ENCODE data around the gene ZIC5. TPM values are rescaled to one million over a fixed set of nuclear protein-coding genes. Genes with fewer than 3 reads are reported as not detected.
A peak's percentile ranks its signal among the peaks of the same experiment; 100 is the strongest.
"Not testable (repeated sequence)": the region's sequence is repeated elsewhere in the genome, so short reads cannot be mapped to it uniquely, and the experiment has no call there.

ZIC5 gene
- total RNA-seq, 2 donors from 2014 or later: not detected

DNA sequence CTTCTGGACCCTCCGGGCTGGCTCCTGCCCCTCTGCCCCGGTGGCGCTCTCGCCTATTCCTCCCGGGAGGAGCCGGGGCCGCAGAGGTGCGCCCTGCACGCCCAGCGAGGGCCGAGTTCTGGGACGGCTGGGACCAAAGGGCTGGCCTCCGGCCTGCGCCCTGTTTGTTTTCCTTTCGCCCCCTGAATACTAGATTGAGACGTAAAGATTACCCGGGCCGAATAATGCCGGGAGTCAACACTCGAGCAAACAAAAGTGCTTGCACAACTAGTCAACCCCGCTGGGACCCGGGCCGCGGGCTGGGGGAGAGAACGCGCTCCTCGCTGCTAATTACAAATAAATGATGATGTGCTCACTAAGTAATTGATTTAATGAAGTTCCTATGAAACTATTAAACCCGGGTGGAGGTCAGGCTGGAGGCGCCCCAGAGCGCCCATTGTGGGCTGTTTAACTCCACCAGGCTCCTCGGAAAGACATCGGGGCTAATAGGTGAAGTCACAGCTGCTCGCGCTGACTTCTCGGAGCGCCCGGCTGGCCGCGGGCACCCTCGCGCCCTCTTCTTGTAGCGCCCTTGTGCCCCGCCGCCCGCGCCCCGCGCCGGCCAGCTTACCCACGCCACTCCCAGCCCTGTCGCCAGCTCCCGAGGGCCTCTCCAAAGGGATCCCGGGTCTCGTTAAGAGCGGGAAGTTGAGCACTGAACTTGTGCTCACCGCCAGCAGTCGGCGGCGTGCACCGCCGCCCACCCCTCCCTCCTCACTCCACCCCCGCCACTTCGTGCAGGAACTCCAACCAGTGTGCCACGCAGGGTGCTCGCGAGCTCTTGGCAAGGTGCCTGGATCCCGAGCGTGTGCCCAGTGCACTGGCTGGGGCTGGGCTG, 14.9 kb downstream of the ZIC5 start:
- DNase-seq (no peak), ATAC-seq (peak; percentile 41)
- Histone ChIP-seq H3K27me3 (peaks cover 6 to 52% of the 10 kb centered on the region in 2 donors), H3K27ac (no peak overlapping the region), H3K4me1 (peaks cover 38% of the 10 kb centered on the region), H3K4me3 (no peak overlapping the region), H3K36me3 (replicated peaks in 1 of 2; ENCODE audit: insufficient read depth in 1 of 2, low read depth in 2 of 2) (no peaks in the 10 kb centered on the region), H3K9me3 (no peaks in the 10 kb centered on the region)
- WGBS, 2 donors: 2 to 4% methylated on average over 40 to 67 of the region's 68 CpGs
- intact Hi-C loops (cut with DNase I): no loop called here
- no peak for TF ChIP-seq POLR2A (IDR thresholded peaks at IDR 0.05)
- TF ChIP-seq, protein P1, sequence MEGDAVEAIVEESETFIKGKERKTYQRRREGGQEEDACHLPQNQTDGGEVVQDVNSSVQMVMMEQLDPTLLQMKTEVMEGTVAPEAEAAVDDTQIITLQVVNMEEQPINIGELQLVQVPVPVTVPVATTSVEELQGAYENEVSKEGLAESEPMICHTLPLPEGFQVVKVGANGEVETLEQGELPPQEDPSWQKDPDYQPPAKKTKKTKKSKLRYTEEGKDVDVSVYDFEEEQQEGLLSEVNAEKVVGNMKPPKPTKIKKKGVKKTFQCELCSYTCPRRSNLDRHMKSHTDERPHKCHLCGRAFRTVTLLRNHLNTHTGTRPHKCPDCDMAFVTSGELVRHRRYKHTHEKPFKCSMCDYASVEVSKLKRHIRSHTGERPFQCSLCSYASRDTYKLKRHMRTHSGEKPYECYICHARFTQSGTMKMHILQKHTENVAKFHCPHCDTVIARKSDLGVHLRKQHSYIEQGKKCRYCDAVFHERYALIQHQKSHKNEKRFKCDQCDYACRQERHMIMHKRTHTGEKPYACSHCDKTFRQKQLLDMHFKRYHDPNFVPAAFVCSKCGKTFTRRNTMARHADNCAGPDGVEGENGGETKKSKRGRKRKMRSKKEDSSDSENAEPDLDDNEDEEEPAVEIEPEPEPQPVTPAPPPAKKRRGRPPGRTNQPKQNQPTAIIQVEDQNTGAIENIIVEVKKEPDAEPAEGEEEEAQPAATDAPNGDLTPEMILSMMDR (IDR thresholded peaks at IDR 0.05): no peak

DNA sequence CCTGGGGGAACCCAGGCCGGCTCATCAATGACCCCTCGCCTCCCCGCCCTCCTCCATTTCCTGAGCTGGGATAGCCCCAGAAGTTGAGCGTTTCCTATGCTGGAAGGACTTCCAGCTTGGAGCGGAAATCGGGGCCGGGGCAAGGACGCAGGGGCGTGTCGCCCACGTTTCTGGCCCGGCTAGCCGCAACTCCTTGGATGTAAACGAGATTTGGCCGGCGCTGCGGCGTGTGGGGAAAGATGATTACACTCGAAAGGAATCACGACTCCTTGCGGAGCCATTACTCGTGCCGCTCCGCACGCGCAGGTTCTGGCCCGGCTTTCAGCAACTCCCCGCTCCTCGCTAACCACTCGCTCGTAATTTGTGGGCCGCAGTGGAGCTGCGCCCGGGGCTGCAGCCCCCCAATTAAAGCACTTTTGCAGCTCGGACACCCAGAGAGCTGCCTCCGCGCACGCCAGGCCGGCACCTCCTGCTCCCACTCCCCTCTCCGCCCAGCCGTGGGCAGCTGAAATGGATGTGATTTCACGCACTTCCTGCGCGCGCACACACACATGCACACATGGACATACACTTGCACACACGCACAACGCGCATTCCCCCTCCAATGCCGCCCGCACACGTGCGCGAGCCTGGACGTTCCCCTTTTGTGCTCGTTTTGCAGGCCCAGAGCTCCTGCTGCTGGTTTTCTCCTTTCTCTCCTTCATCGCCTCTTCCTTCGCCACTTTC, 15.7 kb downstream of the ZIC5 start:
- DNase-seq: no peak
- WGBS, 2 donors: 3 to 6% methylated on average over 18 to 57 of the region's 57 CpGs
- intact Hi-C loops (cut with DNase I): no loop called here
- no peaks in the 10 kb centered on the region for H3K9me3 ChIP-seq
- H3K4me1 ChIP-seq: peaks cover 38% of the 10 kb centered on the region
- peaks cover 6 to 50% of the 10 kb centered on the region in 2 donors for H3K27me3 ChIP-seq
- H3K36me3 ChIP-seq (replicated peaks in 1 of 2; ENCODE audit: insufficient read depth in 1 of 2, low read depth in 2 of 2): no peaks in the 10 kb centered on the region
- no peak for ATAC-seq
- H3K4me3 ChIP-seq: no peak overlapping the region
- TF ChIP-seq, protein P1 (IDR thresholded peaks at IDR 0.05): no peak
- no peak for TF ChIP-seq POLR2A (IDR thresholded peaks at IDR 0.05)
- no peak overlapping the region for H3K27ac ChIP-seq

DNA sequence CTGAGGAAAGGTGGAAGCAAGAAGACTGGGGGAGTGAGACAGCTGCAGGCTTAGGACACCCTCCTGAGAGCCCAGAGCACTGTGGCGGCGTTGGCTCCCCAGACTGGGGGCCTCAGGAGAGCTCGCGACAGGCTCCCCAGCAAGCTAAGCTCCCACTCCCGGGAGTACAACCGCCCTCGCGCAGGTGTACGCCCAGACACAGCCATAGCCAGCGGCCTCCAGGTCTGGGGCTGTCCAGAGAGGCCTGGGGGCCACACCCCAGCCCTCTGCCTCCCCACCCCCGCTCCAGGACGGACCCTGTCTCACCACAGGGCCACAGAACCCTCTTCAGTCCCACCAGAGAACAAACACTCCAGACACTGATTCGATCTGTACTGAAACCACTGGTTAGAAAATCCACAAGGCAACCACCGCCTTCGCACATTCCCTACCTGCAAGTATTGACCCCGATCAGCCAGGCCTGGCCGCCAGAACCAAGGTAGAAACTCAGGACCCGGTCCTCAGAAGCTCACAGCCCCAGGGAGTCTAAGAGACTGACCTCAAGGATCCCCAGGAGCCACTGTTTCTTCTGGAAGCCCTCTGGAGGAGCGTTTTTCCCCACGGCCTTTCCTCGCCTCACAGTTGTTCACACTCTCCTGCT, 16.3 kb downstream of the ZIC5 start:
- Histone ChIP-seq H3K27me3 (peaks cover 6 to 47% of the 10 kb centered on the region in 2 donors), H3K36me3 (replicated peaks in 1 of 2; ENCODE audit: insufficient read depth in 1 of 2, low read depth in 2 of 2) (no peaks in the 10 kb centered on the region), H3K4me1 (peaks cover 38% of the 10 kb centered on the region), H3K27ac (no peak overlapping the region), H3K9me3 (no peaks in the 10 kb centered on the region), H3K4me3 (no peak overlapping the region)
- ATAC-seq (no peak), DNase-seq (no peak)
- TF ChIP-seq, protein P1 (IDR thresholded peaks at IDR 0.05): no peak
- TF ChIP-seq POLR2A (IDR thresholded peaks at IDR 0.05): no peak
- WGBS, 2 donors: 56 to 58% methylated on average over 8 to 21 of the region's 21 CpGs
- intact Hi-C loops (cut with DNase I): no loop called here

DNA sequence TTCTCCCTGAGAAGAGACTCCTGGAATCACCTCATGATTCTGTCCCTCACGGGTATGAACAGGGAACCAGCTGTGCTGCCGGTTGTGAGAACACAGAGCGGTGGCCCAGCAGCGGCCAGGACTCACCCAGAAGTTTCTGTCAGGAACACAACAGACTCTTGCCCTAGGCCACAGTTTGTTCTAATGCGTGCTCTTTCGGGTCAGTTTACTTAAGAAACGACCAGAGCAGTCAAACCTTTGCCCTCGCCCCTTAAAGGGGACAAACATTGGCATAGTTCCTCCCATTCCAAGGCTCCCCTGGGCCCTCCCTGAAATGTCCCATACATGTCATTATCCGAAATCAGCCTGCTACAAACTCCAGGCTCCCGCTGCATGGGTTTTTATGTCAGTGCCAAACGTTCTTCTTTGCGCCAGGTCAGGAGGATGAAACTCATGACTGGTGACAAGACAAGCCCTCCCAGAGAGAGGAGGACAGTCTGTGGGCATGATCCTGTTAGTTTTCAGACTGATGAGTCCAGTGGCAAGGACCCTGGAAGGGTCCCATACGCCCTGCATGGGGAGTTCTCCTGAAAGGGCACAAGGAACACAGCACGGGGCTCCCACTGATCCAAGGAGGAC, 18.3 kb downstream of the ZIC5 start:
- DNase-seq (no peak), ATAC-seq (no peak)
- Histone ChIP-seq H3K4me3 (no peak overlapping the region), H3K27me3 (peaks cover 0 to 30% of the 10 kb centered on the region in 2 donors), H3K27ac (no peak overlapping the region), H3K9me3 (no peaks in the 10 kb centered on the region), H3K36me3 (replicated peaks in 1 of 2; ENCODE audit: insufficient read depth in 1 of 2, low read depth in 2 of 2) (no peaks in the 10 kb centered on the region), H3K4me1 (peaks cover 23% of the 10 kb centered on the region)
- intact Hi-C loops (cut with DNase I): no loop called here
- 62 to 71% methylated on average over 14 of the region's 14 CpGs for WGBS, 2 donors
- TF ChIP-seq, protein P1 (IDR thresholded peaks at IDR 0.05): no peak
- TF ChIP-seq POLR2A (IDR thresholded peaks at IDR 0.05): no peak

DNA sequence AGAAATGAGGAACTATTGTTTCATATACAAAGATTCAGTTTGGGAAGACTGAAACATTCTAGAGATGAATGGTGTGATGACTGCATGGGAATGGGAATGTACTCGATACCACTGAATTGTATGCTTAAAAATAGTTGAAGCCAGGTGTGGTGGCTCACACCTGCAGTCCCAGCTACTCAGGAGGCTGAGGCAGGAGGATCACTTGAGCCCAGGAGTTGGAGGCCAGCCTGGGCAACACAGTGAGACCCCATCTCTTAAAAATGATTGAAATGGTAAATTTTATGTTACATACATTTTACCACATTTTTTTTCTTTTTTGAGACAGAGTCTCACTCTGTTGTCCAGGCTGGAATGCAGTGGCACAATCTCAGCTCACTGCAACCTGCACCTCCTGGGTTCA, 19.9 kb downstream of the ZIC5 start:
- intact Hi-C loops (cut with DNase I); H3K27ac ChIP-seq; H3K36me3 ChIP-seq (replicated peaks in 1 of 2; ENCODE audit: insufficient read depth in 1 of 2, low read depth in 2 of 2); ATAC-seq; DNase-seq; H3K4me3 ChIP-seq; H3K9me3 ChIP-seq: not testable (repeated sequence)
- H3K4me1 ChIP-seq: peaks cover 13% of the 10 kb centered on the region
- peaks cover 0 to 15% of the 10 kb centered on the region in 2 donors for H3K27me3 ChIP-seq
- 86 to 93% methylated on average over 1 of the region's 1 CpG for WGBS, 2 donors

All from body of pancreas (tissue), 4 donors.